SKM-1 (cell line): ENCODE results near the gene CNPY1.

Source experiments
- DNase-seq: peaks from one replicate; lab custom pipeline; 2025; ENCODE audit not compliant: unreplicated experiment; lab: John Stamatoyannopoulos, UW

Gene CNPY1

DNA sequence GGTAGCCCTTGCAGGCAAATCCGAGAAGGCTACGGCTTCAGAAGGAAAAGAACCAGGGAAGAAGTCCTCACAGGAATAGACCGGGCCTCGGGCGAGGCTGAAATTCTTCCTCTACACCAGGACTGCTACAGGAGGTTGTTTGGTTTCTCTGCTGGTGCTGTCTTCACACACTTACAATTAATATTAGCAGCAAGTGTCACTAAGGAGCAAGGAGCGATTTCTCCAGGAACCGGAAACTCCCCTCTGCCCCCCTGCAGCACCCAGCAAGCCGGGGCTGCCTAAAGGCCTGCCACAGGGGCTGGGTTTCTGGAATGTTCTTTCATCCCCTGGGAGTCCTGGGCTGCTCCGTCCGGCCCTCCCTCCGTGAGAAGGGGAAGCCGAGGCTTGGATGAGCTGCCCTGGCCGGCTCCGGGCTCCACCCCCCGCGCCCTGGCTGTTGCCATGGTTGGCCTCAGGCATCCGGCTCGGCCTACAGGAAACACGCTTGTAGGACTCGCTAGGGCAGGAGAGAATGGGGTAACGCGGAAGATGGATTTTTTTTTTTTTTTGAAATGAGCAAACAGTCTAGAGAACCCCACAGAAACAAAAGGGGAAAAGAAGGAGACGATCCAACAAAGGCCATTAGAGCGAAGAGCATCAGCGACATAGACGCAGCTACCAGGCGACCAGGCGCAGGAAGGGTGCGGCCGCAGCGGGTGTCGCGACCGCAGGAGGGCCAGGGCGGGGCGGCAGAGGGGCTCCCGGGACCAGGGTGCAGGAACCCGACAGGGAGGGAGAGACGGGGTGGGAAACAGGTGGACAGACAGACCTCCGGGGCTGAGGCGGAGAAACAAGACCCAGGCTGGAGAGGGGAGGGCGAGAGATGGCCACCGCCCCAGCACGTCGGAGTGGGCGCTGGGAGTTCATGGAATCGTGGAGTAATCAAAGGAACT, 55.4 kb downstream of the CNPY1 start:
- no peak for DNase-seq

DNA sequence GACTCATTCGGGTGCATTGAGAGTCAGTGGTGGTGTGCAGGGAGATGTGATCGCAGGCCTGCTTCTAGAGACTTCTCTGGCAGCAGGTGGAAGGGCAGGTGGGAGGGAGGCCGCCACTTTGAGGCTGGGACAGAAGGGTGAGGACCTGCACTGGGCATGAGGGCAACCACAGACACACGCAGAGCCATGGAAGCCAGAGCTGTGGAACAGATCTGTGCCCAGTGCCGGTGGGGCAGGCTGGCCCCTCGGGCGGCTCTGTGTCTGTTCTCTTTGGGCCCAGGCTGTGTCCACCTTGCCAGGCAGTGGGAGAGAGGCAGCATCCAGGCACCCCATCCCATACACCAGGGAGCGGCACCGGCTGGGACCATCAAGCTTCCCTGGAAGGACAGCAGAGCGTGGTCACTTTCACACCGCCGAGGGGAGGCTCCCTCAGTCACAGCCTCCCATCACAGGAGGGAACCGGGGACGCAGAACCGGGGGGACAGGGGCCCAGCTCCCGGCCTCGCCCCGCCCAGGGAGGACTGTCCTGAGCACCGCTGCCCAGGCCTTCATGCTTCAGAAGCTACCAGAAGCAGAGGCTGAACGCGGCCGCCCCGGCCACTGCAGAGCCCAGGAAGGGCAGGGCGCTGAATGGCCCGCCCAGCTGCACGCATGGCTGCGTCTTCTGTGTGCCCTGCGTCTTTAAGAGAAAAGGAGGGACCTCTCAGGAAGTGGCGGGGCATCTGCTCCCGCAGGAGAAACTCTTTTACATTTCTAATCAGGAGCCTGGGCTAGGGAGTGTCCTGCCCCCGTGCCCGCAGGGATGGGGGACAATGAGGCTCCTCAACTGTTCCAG, 56.3 kb downstream of the CNPY1 start:
- no peak for DNase-seq

DNA sequence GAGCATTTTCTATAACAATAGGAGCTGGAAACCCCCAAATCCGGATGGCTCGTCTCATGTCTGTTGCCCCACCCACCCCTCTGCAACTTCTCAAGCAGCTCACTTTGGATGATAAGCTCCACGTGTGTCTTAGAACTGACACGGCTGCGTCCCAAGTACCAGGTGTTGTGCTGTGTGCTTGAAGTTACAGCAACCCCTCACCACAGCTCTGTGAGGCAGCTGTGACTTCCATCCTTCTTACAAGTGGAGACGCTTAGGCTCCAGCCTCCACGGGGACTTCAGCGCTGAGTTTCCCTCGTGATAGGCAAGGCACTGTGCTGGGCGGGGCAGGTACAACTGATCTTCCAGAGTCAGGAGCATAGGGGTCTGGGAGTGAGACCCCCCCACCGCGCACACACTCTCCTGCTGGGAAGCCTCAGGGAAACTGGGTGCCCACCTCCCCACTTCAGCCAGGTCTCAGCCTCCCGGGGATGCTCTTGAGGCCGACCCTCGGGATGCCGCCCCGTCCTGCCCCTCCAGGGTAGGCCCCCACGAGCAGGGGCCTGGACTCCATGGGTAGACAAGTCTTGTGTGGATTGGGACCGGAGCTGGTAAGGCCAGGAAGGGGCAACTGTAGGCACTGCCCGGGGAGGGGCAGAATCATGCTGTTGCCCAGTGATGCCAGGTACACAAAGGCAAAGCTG, 57.1 kb downstream of the CNPY1 start:
- no peak for DNase-seq

DNA sequence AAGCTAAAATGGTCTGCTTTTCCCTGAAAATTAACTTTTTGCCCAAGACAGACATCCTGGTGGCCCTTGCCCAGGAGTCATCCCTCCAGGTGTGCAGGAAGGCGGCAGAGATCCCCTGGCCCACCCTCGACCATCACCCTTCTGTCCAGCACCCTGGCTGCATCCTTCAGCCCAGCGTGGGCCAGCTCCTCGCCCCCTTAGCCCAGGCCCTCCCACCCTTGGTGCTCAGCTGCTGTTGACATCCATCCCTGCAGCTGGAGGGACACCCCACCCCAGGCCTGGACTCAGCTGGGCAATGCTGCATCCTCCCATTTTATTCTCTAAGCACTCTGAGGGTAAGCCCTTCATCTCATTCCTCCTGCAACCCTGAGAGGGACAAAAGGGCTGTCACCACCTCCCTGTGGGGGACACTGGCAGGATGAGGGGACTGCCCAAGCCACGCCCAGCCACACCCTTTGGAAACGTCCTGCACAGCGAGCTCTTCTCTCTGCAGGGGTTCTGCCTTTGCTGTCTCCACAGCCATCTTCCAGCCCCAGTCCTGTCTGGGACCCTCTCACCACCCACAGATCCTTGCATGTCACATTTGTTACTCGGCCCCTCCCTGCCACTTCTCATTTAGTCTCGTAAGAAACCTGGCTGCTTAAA, 57.8 kb downstream of the CNPY1 start:
- no peak for DNase-seq

DNA sequence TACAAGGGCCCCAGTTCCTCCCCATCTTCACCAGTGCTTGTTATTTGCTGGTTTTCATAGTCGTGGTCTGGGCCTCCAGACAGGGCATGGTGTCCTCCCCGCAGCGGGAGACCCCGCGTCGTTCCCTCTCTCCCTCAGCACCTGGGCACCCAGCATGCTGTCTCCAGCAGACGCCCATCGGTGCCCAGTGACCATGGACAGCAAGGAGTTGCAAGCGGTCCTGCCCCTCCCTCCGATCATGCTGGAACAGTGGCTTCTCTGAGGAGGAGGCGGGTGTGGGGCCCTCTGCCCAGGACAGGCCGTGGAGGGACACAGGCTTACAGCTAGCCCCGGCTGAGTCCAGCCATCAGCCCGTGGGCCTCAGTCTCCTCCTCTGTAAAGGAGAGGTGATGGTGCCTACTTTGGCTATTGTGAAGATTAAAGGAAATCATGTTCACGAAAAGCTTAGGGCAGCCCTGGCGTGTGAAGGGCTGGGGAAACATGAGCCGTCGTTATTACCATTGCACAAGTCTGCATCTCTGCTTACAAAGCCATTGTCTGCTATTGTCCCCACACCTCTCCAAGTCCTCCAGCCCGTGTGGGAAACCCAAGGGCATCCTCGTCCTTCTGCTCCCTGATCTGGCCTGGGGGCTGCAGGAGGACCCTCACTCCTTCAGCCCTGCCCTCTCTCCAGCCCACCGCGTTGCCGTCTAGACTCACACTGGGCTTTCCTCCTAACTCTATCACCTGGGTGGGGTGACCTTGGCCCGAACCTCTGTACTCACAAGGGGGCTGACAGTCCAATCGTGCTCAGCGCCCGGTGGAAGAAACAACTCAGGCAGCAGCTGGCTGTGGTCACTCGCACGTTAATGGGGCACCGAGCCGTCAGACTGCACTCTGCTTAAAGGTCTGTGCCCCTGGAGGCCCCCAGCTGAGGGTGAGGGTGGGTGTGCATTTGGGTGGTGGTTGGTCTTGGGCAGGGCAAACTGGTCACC, 58.6 kb downstream of the CNPY1 start:
- DNase-seq, result no peak

DNA sequence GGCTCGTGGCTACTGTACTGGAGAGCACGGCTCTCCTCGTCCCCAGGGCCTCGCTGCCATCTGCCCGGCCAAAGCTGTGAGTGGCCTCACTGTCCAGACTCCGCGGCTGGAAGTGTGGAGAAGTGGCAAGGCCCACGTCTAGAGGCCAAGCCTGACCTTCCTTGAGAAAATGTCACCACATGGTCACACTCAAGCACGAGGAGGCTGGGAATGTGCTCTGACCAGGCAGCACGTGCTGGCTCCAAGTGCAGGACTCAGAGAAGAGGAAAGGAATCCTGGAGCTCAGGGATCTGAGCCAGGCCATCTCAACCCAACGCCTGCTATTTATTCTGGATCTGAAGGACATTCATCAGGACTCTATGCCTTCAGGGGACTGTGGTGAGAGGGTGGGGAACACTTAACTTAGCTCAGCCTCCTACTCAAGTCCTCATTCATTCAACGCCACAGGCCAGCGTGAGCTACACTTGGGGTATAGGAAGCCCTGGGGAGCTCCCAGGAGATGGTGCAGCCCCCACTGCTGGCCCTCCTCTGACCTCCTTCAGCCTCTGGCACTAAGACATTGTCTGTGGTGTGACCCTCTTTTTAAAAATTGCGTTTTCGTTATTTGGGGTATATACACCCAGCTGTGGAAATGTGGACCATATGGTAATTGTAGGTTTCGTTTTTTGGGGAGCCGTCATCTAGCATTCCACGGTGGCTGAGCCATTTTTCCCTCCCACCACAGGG, 59.4 kb downstream of the CNPY1 start:
- no peak for DNase-seq

DNA sequence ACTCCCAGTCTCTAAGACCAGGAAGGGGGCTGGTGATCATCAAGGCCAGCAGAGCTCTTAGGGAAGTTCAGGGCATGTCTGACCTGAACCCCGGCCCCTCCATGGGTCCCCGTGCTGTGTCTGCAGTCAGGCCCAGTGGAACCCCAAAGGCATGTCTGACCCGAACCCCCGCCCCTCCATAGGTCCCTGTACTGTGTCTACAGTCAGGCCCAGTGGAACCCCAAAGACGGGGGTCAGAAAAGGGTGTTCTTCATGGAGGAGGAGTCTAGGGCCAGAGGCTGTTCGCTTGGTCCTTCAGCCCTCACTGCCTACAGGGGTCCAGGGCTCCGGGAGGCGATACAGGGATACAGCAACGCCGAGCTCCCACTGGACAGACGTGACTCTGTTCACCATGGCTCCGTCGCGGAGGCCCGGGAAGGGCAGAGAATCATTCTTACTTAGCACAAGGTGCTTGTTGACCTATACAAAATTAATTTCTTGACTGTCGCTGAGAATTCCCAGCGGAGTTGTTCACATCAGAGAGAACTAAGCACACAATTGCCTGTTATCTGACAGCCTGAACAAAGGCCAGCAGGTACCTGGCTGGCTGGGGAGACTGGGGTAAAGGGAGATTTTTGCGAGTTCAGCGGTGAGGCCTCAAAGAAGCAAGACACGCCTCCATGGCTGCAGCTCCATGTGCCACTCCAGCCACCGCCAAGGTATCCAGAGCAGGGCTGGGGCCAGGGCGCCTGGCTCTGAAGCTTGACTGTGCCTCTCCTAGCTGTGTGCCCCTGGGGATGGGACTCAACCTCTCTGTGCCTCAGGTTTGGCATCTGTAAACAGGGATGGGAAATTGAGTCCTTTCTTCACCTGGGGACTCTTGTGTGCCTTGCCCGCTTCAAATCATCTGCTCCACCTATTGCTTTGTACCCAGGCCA, 61.6 kb downstream of the CNPY1 start:
- no peak for DNase-seq

DNA sequence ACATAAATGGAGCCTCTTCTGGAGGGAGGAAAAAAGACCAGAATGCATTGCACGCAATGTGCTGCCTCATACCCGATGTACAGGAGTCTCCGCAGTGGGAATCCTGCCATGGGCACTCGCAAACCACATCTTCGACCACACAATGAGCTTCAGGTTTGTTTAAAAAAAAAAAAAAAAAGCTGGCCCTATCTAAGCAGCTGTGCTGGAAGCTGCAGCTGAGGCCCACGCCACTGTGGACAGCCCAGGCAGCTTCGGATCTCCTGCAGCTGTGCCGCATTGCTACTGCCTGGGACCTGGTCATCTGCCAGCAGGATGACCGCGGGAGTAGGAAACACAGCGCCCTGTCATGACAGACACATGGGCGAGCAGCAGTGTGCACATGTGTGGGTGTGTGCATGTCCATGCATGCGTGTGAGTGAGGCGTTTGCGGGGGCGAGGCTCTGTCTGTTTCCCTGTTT, 62.5 kb downstream of the CNPY1 start:
- no peak for DNase-seq

DNA sequence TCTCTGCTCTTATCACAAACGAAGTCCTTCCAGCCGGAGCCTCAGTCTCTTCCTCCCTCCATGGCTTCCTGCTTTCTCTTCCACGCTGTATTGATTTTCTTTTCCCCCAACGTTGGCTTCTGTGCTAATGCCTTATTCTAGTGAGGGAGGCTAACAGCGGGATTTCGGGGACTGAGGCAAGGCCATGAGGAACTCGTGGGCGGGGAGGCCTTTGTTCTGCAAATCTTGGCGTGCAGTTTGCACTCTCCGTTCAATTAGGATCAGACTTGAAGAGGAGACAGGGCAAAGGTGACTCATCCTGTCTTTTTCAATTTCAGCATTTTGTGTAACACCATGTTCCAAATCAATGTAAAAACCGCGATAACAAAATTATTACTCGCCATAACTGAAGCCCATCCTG, 63.1 kb downstream of the CNPY1 start:
- DNase-seq, result no peak

DNA sequence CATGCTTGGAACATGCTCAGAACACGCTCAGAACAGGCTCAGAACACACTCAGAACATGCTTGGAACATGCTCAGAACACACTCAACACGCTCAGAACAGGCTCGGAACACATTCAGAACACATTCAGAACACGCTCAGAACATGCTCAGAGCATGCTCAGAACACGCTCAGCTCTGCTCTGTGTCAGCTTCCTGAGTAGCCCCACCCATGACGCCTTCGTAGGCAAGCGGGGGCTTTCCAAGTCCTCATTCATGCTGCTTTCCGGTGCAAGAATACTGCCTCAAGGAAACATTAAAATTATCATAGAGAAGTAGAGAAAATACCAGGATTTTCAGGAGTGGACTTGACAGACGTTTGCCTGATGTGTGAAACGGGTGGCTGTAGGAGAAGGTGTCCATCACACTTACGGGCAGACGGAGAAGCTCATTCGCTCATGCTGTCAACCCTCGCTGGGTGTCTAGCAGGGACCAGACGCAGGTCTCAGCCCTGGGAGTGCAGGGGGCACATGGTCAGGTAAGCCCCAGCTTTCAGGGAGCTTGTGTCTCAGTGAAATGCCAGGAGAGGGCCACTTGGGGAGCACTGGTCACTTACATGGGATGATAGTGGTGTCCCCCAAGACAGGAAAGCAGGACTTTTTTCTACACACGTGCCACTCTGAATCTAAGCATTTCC, 63.7 kb downstream of the CNPY1 start:
- no peak for DNase-seq

DNA sequence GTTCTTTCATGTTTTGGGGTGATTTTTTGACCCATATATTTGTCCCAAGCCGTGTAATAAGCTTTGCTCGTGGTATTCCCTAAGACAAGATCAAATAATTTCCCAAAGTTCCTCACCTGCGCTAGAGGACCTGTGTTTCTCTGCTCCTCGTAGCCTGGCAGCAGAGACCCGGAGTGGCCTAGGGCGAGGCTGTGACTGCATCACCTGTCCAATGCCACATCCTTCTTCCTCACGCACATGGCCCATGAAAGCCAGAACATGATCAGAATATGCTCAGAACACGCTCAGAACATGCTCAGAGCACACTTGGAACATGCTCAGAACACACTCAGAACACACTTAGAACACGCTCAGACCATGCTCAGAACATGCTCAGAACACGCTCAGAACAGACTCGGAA, 64.6 kb downstream of the CNPY1 start:
- DNase-seq, result no peak

DNA sequence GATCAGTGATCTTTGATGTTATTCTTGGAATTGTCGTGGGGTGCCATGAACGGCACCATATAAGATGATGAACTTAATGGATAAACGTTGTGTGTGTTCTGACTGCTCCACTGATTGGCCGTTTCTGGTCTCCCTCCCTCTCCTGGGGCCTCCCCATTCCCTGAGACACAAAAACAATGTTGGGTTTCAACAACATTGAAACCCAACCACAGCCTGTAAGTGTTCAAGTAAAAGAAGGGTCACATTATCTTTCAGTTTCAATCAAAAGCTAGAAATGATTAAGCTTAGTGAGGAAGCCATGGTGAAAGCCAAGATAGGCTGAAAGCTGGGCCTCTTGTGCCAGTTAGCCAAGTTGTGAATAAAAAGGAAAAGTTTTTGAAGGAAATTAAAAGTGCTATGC, 68.9 kb downstream of the CNPY1 start:
- no peak for DNase-seq

DNA sequence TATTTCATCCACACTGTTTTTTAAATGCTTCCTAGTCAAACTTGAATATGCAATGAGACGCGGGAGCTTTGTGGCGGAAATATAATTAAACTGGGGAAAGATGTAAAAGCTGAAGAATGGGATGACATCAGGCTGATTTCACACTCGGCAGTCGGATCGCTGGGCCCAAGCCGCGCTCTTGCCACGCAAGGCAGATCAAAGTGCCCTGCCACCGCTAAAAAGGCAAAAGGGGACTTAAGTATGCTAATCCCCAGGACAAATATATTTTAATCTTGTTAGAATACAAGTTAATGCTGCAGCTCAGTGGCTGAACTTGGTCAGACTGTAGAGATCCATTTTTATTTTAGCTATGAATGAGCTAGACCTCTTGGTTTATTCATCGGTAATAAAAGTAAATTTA, 74.6 kb downstream of the CNPY1 start:
- DNase-seq, result no peak

DNA sequence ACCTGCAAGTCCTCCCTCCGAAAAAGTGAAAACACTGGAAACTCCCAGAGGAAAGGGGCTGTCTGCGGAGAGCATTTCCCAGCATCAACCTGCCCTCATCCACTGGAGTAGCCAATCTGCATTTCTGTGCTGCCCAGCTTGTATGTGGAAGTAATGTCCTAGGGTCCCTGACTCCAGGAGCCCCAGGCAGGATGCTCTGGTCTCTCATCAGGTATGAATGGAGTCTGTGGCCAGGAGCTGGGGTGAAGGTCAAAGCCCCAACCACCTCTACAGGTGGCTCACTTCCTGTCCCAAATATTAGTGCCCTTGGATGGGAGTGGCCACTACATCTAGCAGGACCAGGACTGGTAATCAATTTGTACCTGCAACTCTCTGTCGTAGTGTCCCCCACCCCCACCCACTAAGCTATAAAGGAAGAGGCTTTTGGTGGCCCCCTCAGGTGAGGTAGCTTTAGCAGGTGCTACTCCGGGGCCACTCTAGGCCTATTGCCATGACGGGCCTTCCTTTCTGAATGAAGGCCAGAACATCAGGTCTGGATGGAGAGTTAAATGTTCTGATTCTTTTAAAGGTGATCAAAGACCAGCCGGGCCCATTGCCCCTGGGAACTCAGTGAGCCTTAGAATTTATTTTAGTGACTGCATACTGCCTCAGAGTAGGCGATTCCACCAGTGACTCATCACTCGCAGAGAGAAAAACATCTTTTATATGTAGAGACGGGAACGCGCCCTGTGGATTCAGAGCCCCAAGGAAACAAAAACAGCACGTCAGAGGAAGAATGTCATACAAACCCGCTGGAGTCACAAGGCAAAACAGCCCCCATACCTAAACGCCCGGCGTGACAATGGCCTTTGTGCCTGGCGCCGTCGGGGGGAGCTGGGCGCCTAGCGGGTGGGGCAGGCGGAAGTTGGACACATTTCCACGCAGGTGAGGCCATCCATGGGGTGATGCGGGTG, 75.4 kb downstream of the CNPY1 start:
- no peak for DNase-seq

DNA sequence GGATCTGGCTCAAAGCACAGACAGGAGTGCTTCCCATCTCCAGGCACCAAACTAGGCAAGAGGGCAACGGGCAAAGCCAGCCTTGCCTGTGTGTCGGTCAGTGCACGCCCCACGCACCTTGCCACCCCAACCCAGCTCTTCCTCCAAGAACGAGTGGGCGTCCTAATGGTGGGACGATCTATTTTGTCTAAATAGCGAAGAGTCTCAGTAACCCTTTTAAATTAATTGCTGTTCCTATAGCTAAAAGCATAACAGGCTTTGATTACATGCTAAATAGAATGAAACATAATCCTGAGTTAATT, 76.2 kb downstream of the CNPY1 start:
- no peak for DNase-seq

DNA sequence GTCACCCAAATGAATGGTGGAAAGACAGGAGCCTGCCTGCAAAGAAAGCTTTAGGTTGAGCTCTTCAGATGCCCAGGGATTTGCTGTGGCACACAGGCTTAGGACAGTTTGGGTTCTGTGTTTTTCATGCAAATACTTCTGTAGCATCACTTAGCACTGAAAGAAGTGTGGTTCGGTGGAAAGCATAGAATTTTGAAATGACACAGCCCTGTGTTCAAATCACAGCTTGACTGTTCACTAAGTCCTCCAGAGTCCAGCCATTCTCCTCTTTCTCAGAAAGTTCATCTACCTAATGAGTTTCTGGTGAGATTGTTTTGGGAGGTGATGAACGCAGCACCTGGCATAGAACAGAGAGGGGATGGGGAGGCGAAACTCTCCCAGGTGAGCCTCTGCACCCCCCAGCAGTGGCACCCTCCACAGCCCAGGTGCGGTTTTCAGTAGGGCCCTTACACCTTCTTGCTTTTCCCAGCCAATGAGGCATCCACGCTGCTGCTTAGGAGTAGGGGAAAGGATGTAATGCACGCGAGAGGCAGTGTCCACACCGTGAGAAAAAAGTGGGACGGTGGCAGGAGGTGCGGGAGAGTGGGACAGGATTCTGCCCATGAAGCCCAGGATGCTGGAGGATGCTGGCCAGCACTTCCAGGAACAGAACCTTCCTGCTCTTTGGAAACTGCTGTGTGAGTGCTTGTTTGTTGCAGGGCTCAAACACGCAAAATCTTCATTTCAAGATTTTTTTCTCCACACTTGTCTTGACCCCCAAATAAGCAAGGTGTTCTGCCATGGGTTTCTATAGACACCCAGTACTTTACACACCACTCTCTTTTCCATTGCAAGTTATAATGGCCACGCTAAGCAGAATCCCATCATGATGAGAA, 76.8 kb downstream of the CNPY1 start:
- DNase-seq, result no peak
